Measurements from ENCODE around the gene CHFR.

CHFR gene

DNA sequence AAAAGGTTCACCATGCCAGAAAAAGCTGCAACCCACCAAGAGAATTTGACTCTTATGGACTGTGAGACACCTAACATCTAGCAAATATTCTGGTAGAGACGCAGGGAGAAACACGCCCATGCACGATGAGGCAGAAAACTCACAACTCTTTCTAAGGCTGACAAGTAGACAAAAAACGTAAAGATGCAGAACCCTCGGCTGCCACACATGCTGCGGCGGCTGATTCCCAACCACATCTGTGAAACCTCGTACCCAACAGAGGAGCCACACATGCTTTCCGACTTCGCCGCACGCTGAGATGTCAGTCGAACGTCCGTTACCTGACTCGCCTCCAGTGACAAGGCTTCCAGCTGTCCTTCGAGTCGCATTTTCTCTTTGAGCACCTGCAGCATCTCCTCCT lies 80.5 kb downstream of the CHFR start:
- DNase-seq (ENCODE audit: extremely low read depth, insufficient read length) = no peak
- H3K4me3 ChIP-seq (replicated peaks; ENCODE audit: low read depth, low read length) = no peak overlapping the region
- H3K27me3 ChIP-seq (replicated peaks; ENCODE audit: control insufficient read depth, insufficient read depth, low read length) = no peaks in the 10 kb centered on the region
- no peak for TF ChIP-seq CTCF (IDR thresholded peaks at IDR 0.05; ENCODE audit: insufficient read depth, low read length, poor library complexity, severe bottlenecking)
- peaks cover 38% of the 10 kb centered on the region for H3K36me3 ChIP-seq (ENCODE audit: control insufficient read depth, insufficient read depth, low read length)

DNA sequence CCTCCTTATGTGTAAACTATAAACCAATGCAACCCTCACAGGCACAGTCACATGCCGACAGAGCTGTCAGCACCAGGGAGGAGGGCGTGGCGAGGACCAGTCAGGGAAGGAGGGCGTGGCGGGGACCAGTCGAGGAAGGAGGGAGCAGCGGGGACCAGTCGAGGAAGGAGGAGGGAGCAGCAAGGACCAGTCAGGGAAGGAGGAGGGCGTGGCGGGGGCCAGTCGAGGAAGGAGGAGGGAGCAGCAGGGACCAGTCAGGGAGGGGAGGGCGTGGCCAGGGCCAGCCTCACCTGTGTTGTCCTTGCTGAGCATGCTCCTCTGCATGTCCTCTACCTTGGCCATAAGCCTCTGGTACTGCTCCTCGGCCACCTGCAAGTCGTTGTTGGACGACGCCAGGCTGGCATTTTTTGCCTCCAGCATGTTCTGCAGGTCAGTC lies 83.0 kb downstream of the CHFR start:
- DNase-seq (ENCODE audit: extremely low read depth, insufficient read length) = no peak
- Histone ChIP-seq H3K4me3 (replicated peaks; ENCODE audit: low read depth, low read length) (no peak overlapping the region), H3K36me3 (ENCODE audit: control insufficient read depth, insufficient read depth, low read length) (peaks cover 51% of the 10 kb centered on the region), H3K27me3 (replicated peaks; ENCODE audit: control insufficient read depth, insufficient read depth, low read length) (no peaks in the 10 kb centered on the region)
- TF ChIP-seq CTCF (IDR thresholded peaks at IDR 0.05; ENCODE audit: insufficient read depth, low read length, poor library complexity, severe bottlenecking) = no peak

- H3K27me3 ChIP-seq (replicated peaks; ENCODE audit: control insufficient read depth, insufficient read depth, low read length) = no peaks in the 10 kb centered on the region
- peaks cover 56% of the 10 kb centered on the region for H3K36me3 ChIP-seq (ENCODE audit: control insufficient read depth, insufficient read depth, low read length)
- H3K4me3 ChIP-seq (replicated peaks; ENCODE audit: low read depth, low read length) = no peak overlapping the region
- TF ChIP-seq CTCF (IDR thresholded peaks at IDR 0.05; ENCODE audit: insufficient read depth, low read length, poor library complexity, severe bottlenecking) = no peak
- no peak for DNase-seq (ENCODE audit: extremely low read depth, insufficient read length)
These were observed 83.5 kb downstream of the CHFR start for GRCh38 chr12:132803888-132804287.

GRCh38 chr12:132803125-132803524 lies 84.3 kb downstream of the CHFR start:
- no peaks in the 10 kb centered on the region for H3K27me3 ChIP-seq (replicated peaks; ENCODE audit: control insufficient read depth, insufficient read depth, low read length)
- no peak for DNase-seq (ENCODE audit: extremely low read depth, insufficient read length)
- H3K4me3 ChIP-seq (replicated peaks; ENCODE audit: low read depth, low read length) = no peak overlapping the region
- H3K36me3 ChIP-seq (ENCODE audit: control insufficient read depth, insufficient read depth, low read length) = peaks cover 51% of the 10 kb centered on the region
- no peak for TF ChIP-seq CTCF (IDR thresholded peaks at IDR 0.05; ENCODE audit: insufficient read depth, low read length, poor library complexity, severe bottlenecking)

- no peak for DNase-seq (ENCODE audit: extremely low read depth, insufficient read length)
- Histone ChIP-seq H3K27me3 (replicated peaks; ENCODE audit: control insufficient read depth, insufficient read depth, low read length) (no peaks in the 10 kb centered on the region), H3K4me3 (replicated peaks; ENCODE audit: low read depth, low read length) (no peak overlapping the region), H3K36me3 (ENCODE audit: control insufficient read depth, insufficient read depth, low read length) (peaks cover 49% of the 10 kb centered on the region)
- no peak for TF ChIP-seq CTCF (IDR thresholded peaks at IDR 0.05; ENCODE audit: insufficient read depth, low read length, poor library complexity, severe bottlenecking)
These were observed 85.7 kb downstream of the CHFR start for GRCh38 chr12:132801741-132802140.

- no peak for TF ChIP-seq CTCF (IDR thresholded peaks at IDR 0.05; ENCODE audit: insufficient read depth, low read length, poor library complexity, severe bottlenecking)
- peaks cover 45% of the 10 kb centered on the region for H3K36me3 ChIP-seq (ENCODE audit: control insufficient read depth, insufficient read depth, low read length)
- H3K4me3 ChIP-seq (replicated peaks; ENCODE audit: low read depth, low read length) = no peak overlapping the region
- no peak for DNase-seq (ENCODE audit: extremely low read depth, insufficient read length)
- no peaks in the 10 kb centered on the region for H3K27me3 ChIP-seq (replicated peaks; ENCODE audit: control insufficient read depth, insufficient read depth, low read length)
These were observed 88.6 kb downstream of the CHFR start for GRCh38 chr12:132798836-132799235.
